Stimulated activated naive CD8-positive, alpha-beta T cell treated with anti-CD3 and anti-CD28 coated beads, Interleukin-15, Interleukin-2, amounts not matched to agents 100 ng/mL and 50 ng/mL, for 24 hours (primary cell): Measurements from ENCODE around the gene FBXW11.
A peak's percentile ranks its signal among the peaks of the same experiment; 100 is the strongest.
"Not testable (repeated sequence)": the region's sequence is repeated elsewhere in the genome, so short reads cannot be mapped to it uniquely, and the experiment has no call there.

Source experiments
- H3K27ac Mint-ChIP-seq: one replicate; pipeline ENCODE4 v1.8.0; 2021; ENCODE audit warnings: mild to moderate bottlenecking, mixed read lengths
- H3K27me3 Mint-ChIP-seq: one replicate; pipeline ENCODE4 v1.8.0; 2021; ENCODE audit warnings: mixed read lengths
- H3K36me3 Mint-ChIP-seq: one replicate; pipeline ENCODE4 v1.8.0; 2021; ENCODE audit warnings: low read depth, mixed read lengths
- H3K4me1 Mint-ChIP-seq: one replicate; pipeline ENCODE4 v1.8.0; 2021; ENCODE audit warnings: low read depth, mixed read lengths
- H3K4me3 Mint-ChIP-seq: one replicate; pipeline ENCODE4 v1.8.0; 2021; ENCODE audit warnings: mild to moderate bottlenecking, mixed read lengths
- H3K9me3 Mint-ChIP-seq: one replicate; pipeline ENCODE4 v1.8.0; 2021; ENCODE audit warnings: mixed read lengths

FBXW11 gene

DNA sequence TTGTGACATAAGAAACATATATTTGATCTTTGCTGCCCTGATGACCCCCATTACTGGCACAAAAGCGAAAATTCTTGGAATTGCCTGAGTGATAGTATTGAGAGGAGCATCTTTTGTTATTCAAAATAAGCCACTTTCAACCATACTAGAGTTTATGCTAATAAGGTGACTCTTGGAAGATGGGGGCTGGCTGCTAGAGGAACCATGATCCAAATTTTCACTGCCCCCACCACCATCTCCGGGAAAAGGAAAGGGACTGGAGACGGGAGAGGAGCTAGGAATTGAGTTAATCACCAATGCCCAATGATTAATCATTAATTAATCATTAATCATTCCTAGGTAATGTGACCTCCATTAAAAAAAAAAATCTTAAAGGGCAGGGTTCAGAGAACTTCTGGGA lies 25.6 kb downstream of the FBXW11 start:
- Mint-ChIP-seq H3K4me1 (peaks cover 74% of the 10 kb centered on the region), H3K27me3 (no peaks in the 10 kb centered on the region), H3K9me3 (peaks cover 12% of the 10 kb centered on the region), H3K27ac (no peak overlapping the region), H3K4me3 (no peak overlapping the region), H3K36me3 (peaks cover 70% of the 10 kb centered on the region)

- no peak overlapping the region for H3K27ac Mint-ChIP-seq
- peaks cover 12% of the 10 kb centered on the region for H3K9me3 Mint-ChIP-seq
- peaks cover 74% of the 10 kb centered on the region for H3K36me3 Mint-ChIP-seq
- H3K4me3 Mint-ChIP-seq, result no peak overlapping the region
- peaks cover 77% of the 10 kb centered on the region for H3K4me1 Mint-ChIP-seq
- H3K27me3 Mint-ChIP-seq, result no peaks in the 10 kb centered on the region
Measured at GRCh38 chr5:171979606-171980005, 26.8 kb downstream of the FBXW11 start.

- peaks cover 12% of the 10 kb centered on the region for H3K9me3 Mint-ChIP-seq
- H3K4me1 Mint-ChIP-seq, result peaks cover 75% of the 10 kb centered on the region
- H3K36me3 Mint-ChIP-seq, result peaks cover 66% of the 10 kb centered on the region
- no peaks in the 10 kb centered on the region for H3K27me3 Mint-ChIP-seq
- H3K27ac Mint-ChIP-seq, result peak overlapping the region; percentile 24
- H3K4me3 Mint-ChIP-seq, result no peak overlapping the region
Measured at GRCh38 chr5:171978519-171978918, 27.9 kb downstream of the FBXW11 start.

- H3K27me3 Mint-ChIP-seq, result no peaks in the 10 kb centered on the region
- peak overlapping the region; percentile 35 for H3K4me3 Mint-ChIP-seq
- peaks cover 12% of the 10 kb centered on the region for H3K9me3 Mint-ChIP-seq
- peak overlapping the region; percentile 57 for H3K27ac Mint-ChIP-seq
- peaks cover 75% of the 10 kb centered on the region for H3K4me1 Mint-ChIP-seq
- peaks cover 65% of the 10 kb centered on the region for H3K36me3 Mint-ChIP-seq
Measured at GRCh38 chr5:171978016-171978415, 28.4 kb downstream of the FBXW11 start.

DNA sequence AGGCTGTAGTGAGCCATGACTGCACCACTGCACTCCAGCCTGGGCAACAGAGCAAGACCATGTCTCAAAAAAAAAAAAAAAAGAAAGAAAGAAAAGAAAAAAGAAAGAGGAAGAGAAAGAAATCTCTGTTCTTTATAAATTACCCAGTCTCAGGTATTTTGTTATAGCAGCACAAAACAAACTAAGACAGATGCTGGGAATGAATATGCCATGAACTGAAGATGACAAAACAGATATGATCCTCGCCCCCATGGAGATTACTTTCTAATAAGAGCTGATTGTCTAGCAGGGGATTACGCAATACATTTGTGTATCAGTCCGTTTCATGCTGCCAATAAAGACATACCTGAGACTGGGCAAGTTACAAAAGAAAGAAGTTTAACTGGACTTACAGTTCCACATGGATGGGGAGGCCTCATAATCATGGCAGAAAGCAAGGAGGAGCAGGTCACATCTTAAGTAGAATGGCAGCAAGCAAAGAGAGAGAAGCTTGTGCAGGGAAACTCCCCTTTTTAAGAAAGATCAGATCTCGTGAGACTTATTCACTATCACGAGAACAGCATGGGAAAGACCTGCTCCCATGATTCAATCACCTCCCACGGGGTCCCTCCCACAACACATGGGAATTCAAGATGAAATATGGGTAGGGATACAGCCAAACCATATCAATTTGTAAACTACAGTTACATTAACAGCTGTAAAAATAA lies 29.0 kb downstream of the FBXW11 start:
- peaks cover 74% of the 10 kb centered on the region for H3K4me1 Mint-ChIP-seq
- H3K4me3 Mint-ChIP-seq, result peak overlapping the region; percentile 21
- not testable (repeated sequence) for H3K27me3 Mint-ChIP-seq
- H3K9me3 Mint-ChIP-seq, result peaks cover 12% of the 10 kb centered on the region
- peaks cover 59% of the 10 kb centered on the region for H3K36me3 Mint-ChIP-seq
- H3K27ac Mint-ChIP-seq, result peak overlapping the region; percentile 61

GRCh38 chr5:171975877-171976667 lies 30.4 kb downstream of the FBXW11 start:
- H3K9me3 Mint-ChIP-seq, result peaks cover 9% of the 10 kb centered on the region
- H3K4me1 Mint-ChIP-seq, result peaks cover 68% of the 10 kb centered on the region
- H3K36me3 Mint-ChIP-seq, result peaks cover 55% of the 10 kb centered on the region
- no peak overlapping the region for H3K4me3 Mint-ChIP-seq
- H3K27me3 Mint-ChIP-seq, result no peaks in the 10 kb centered on the region
- no peak overlapping the region for H3K27ac Mint-ChIP-seq

GRCh38 chr5:171975262-171975876 lies 31.1 kb downstream of the FBXW11 start:
- Mint-ChIP-seq H3K27ac (peak overlapping the region; percentile 26), H3K27me3 (no peaks in the 10 kb centered on the region), H3K36me3 (peaks cover 57% of the 10 kb centered on the region), H3K4me1 (peaks cover 75% of the 10 kb centered on the region), H3K4me3 (no peak overlapping the region), H3K9me3 (peaks cover 14% of the 10 kb centered on the region)

GRCh38 chr5:171970826-171971225 lies 35.6 kb downstream of the FBXW11 start:
- no peak overlapping the region for H3K27ac Mint-ChIP-seq

DNA sequence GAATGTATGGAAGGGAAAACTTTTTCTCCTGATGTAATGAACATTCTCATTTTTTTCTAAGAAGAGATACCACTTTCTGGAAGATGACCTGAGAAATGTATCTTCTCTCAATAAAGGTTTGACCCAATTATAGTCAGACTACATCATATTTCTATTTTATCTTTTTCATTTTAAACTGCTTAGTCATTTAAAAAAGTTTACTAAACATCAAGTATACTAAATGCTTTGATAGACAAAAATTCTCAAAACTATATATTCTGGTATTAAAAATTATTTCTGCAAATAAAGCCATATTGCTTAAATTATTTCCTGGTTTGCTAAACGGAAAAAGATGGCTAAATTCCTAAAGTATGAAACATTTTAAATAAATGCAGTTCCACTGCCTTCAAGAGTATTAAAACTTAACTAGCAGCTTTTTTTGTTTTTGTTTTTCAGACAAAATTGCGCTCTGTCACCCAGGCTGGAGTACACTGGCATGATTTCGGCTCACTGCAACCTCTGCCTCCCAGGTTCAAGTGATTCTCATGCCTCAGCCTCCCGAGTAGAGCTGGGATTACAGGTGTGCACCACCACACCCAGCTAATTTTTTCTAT lies 37.1 kb downstream of the FBXW11 start:
- H3K9me3 Mint-ChIP-seq, result peaks cover 14% of the 10 kb centered on the region
- H3K27ac Mint-ChIP-seq, result no peak overlapping the region
- H3K36me3 Mint-ChIP-seq, result peaks cover 57% of the 10 kb centered on the region

More at GRCh38 chr5:171970826-171971225, 35.6 kb downstream of the FBXW11 start:
- Mint-ChIP-seq H3K4me1 (peaks cover 76% of the 10 kb centered on the region), H3K9me3 (peaks cover 14% of the 10 kb centered on the region), H3K4me3 (no peak overlapping the region), H3K36me3 (peaks cover 57% of the 10 kb centered on the region), H3K27me3 (no peaks in the 10 kb centered on the region)

GRCh38 chr5:171968531-171968930 lies 37.9 kb downstream of the FBXW11 start:
- peak overlapping the region; percentile 64 for H3K27ac Mint-ChIP-seq
- H3K4me1 Mint-ChIP-seq, result peaks cover 77% of the 10 kb centered on the region
- H3K9me3 Mint-ChIP-seq, result peaks cover 14% of the 10 kb centered on the region
- no peak overlapping the region for H3K4me3 Mint-ChIP-seq
- H3K36me3 Mint-ChIP-seq, result peaks cover 59% of the 10 kb centered on the region
- no peaks in the 10 kb centered on the region for H3K27me3 Mint-ChIP-seq

More for the DNA sequence above, 37.1 kb downstream of the FBXW11 start:
- Mint-ChIP-seq H3K27me3 (no peaks in the 10 kb centered on the region), H3K4me3 (no peak overlapping the region), H3K4me1 (peaks cover 76% of the 10 kb centered on the region)

- peak overlapping the region; percentile 35 for H3K4me3 Mint-ChIP-seq
- H3K4me1 Mint-ChIP-seq, result peaks cover 83% of the 10 kb centered on the region
- H3K27ac Mint-ChIP-seq, result peak overlapping the region; percentile 92
Measured at GRCh38 chr5:171966964-171967363, 39.5 kb downstream of the FBXW11 start.

GRCh38 chr5:171966270-171966669 lies 40.2 kb downstream of the FBXW11 start:
- Mint-ChIP-seq H3K9me3 (peaks cover 12% of the 10 kb centered on the region), H3K27me3 (no peaks in the 10 kb centered on the region), H3K4me3 (peak overlapping the region; percentile 25), H3K27ac (peak overlapping the region; percentile 92), H3K4me1 (peaks cover 87% of the 10 kb centered on the region), H3K36me3 (peaks cover 59% of the 10 kb centered on the region)

More at GRCh38 chr5:171966964-171967363, 39.5 kb downstream of the FBXW11 start:
- Mint-ChIP-seq H3K9me3 (peaks cover 14% of the 10 kb centered on the region), H3K27me3 (no peaks in the 10 kb centered on the region), H3K36me3 (peaks cover 62% of the 10 kb centered on the region)

- H3K4me1 Mint-ChIP-seq, result peaks cover 87% of the 10 kb centered on the region
- peak overlapping the region; percentile 25 for H3K4me3 Mint-ChIP-seq
Measured at GRCh38 chr5:171965745-171966144, 40.7 kb downstream of the FBXW11 start.

DNA sequence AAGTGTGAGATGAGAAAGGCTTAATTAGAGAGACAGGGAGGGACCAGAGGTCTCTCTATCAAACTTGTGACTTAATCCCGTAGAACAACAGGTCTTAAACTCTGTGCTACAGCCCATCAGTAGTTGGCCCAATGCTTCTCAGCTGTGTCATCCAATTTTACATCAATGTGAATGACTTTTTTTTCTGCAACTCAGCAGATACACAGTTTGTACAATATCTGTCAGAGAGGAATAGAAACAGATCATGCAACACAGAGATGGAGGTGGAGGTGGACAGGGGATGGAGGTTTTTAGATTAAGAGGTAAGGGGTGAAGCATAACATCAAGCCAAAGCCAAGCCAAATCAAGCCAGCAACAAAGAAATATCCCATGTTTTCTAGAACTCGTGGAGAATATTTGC lies 43.0 kb downstream of the FBXW11 start:
- Mint-ChIP-seq H3K9me3 (no peaks in the 10 kb centered on the region), H3K27ac (no peak overlapping the region), H3K36me3 (peaks cover 49% of the 10 kb centered on the region), H3K4me1 (peaks cover 92% of the 10 kb centered on the region), H3K4me3 (no peak overlapping the region), H3K27me3 (no peaks in the 10 kb centered on the region)

More at GRCh38 chr5:171965745-171966144, 40.7 kb downstream of the FBXW11 start:
- H3K9me3 Mint-ChIP-seq, result peaks cover 8% of the 10 kb centered on the region
- H3K27me3 Mint-ChIP-seq, result no peaks in the 10 kb centered on the region
- peak overlapping the region; percentile 92 for H3K27ac Mint-ChIP-seq
- H3K36me3 Mint-ChIP-seq, result peaks cover 54% of the 10 kb centered on the region
